Measurements from ENCODE around the gene UROS. TPM values are rescaled to one million over a fixed set of nuclear protein-coding genes. Genes with fewer than 3 reads are reported as not detected.

UROS gene
- total RNA-seq, 1 donor from 2014 or later, result 45.0 TPM

- H3K27me3 Mint-ChIP-seq, result no peaks in the 10 kb centered on the region
- no peaks in the 10 kb centered on the region for H3K9me3 Mint-ChIP-seq (ENCODE audit: low read depth)
- H3K27ac Mint-ChIP-seq, result no peak overlapping the region
- H3K4me1 Mint-ChIP-seq (ENCODE audit: low read depth), result no peaks in the 10 kb centered on the region
- H3K4me3 Mint-ChIP-seq (ENCODE audit: low read depth), result no peak overlapping the region
- no peak for DNase-seq (ENCODE audit: low spot score, unreplicated experiment)
- no peak for TF ChIP-seq CTCF (IDR thresholded peaks at IDR 0.05; ENCODE audit: unreplicated experiment)
- peaks cover 3% of the 10 kb centered on the region for H3K36me3 Mint-ChIP-seq (ENCODE audit: insufficient read depth)
Measured at GRCh38 chr10:125770844-125771243, 52.2 kb downstream of the UROS start.

GRCh38 chr10:125769175-125769574 lies 53.9 kb downstream of the UROS start:
- no peak for TF ChIP-seq CTCF (IDR thresholded peaks at IDR 0.05; ENCODE audit: unreplicated experiment)
- H3K9me3 Mint-ChIP-seq (ENCODE audit: low read depth), result no peaks in the 10 kb centered on the region
- H3K36me3 Mint-ChIP-seq (ENCODE audit: insufficient read depth), result peaks cover 14% of the 10 kb centered on the region
- H3K4me1 Mint-ChIP-seq (ENCODE audit: low read depth), result no peaks in the 10 kb centered on the region
- no peak overlapping the region for H3K4me3 Mint-ChIP-seq (ENCODE audit: low read depth)
- no peak overlapping the region for H3K27ac Mint-ChIP-seq
- no peak for DNase-seq (ENCODE audit: low spot score, unreplicated experiment)
- no peaks in the 10 kb centered on the region for H3K27me3 Mint-ChIP-seq

GRCh38 chr10:125768219-125768855 lies 54.7 kb downstream of the UROS start:
- no peak for TF ChIP-seq CTCF (IDR thresholded peaks at IDR 0.05; ENCODE audit: unreplicated experiment)
- Mint-ChIP-seq H3K9me3 (ENCODE audit: low read depth) (no peaks in the 10 kb centered on the region), H3K36me3 (ENCODE audit: insufficient read depth) (peaks cover 19% of the 10 kb centered on the region), H3K4me3 (ENCODE audit: low read depth) (no peak overlapping the region), H3K27me3 (no peaks in the 10 kb centered on the region), H3K4me1 (ENCODE audit: low read depth) (no peaks in the 10 kb centered on the region), H3K27ac (no peak overlapping the region)
- DNase-seq (ENCODE audit: low spot score, unreplicated experiment), result no peak

- H3K36me3 Mint-ChIP-seq (ENCODE audit: insufficient read depth), result peaks cover 22% of the 10 kb centered on the region
- H3K27me3 Mint-ChIP-seq, result no peaks in the 10 kb centered on the region
- no peak overlapping the region for H3K4me3 Mint-ChIP-seq (ENCODE audit: low read depth)
- H3K9me3 Mint-ChIP-seq (ENCODE audit: low read depth), result no peaks in the 10 kb centered on the region
- no peaks in the 10 kb centered on the region for H3K4me1 Mint-ChIP-seq (ENCODE audit: low read depth)
- TF ChIP-seq CTCF (IDR thresholded peaks at IDR 0.05; ENCODE audit: unreplicated experiment), result no peak
- no peak for DNase-seq (ENCODE audit: low spot score, unreplicated experiment)
- no peak overlapping the region for H3K27ac Mint-ChIP-seq
Measured at GRCh38 chr10:125766511-125766910, 56.5 kb downstream of the UROS start.

GRCh38 chr10:125765835-125766234 lies 57.2 kb downstream of the UROS start:
- H3K9me3 Mint-ChIP-seq (ENCODE audit: low read depth), result no peaks in the 10 kb centered on the region
- no peaks in the 10 kb centered on the region for H3K27me3 Mint-ChIP-seq
- H3K27ac Mint-ChIP-seq, result no peak overlapping the region
- no peak overlapping the region for H3K4me3 Mint-ChIP-seq (ENCODE audit: low read depth)
- no peak for DNase-seq (ENCODE audit: low spot score, unreplicated experiment)
- H3K4me1 Mint-ChIP-seq (ENCODE audit: low read depth), result peaks cover 2% of the 10 kb centered on the region
- no peak for TF ChIP-seq CTCF (IDR thresholded peaks at IDR 0.05; ENCODE audit: unreplicated experiment)
- peaks cover 25% of the 10 kb centered on the region for H3K36me3 Mint-ChIP-seq (ENCODE audit: insufficient read depth)
